NCI-H345 (cell line): ENCODE measurements around the gene FOXF2.

Source experiments
- DNase-seq: peaks from one replicate; lab custom pipeline; 2025; lab: John Stamatoyannopoulos, UW

The FOXF2 gene

DNA sequence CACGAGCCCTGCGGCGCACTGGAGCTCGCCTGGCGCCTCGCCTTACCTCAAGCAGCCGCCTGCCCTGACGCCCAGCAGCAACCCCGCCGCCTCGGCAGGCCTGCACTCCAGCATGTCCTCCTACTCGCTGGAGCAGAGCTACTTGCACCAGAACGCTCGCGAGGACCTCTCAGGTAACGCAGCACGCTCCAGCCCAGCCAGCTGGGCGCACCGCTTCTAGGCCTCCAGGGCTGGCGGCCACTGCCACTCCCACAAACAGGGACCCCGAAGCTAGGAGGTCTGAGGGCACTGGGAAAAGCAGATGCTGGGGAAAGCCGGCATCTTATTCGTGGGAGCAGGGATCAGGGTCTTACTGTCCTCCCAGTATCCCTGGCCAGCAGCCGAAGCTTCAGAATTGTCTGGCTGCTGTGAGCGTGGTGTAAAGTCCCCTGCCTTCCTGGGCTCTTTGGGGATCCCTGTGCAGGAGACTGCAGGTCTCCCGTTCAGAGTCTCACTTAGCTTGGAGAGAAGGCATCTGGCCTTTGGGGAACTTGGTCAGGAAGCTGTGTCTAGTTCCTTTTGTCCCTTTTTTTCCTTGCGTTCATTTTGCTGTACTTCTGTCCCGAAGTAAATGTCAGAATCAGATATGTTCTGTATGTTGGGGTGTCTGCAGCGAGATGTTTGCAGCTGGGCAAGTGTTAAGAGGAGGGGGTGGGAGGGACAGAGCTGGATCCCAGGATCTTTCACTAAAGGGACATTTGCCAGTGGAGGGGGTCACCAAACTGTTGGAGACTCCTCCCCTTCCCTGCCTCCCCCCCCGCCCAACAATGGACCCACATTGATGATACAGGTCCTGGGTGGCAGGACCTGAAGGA, 1.8 kb downstream of the FOXF2 start:
- no peak for DNase-seq

DNA sequence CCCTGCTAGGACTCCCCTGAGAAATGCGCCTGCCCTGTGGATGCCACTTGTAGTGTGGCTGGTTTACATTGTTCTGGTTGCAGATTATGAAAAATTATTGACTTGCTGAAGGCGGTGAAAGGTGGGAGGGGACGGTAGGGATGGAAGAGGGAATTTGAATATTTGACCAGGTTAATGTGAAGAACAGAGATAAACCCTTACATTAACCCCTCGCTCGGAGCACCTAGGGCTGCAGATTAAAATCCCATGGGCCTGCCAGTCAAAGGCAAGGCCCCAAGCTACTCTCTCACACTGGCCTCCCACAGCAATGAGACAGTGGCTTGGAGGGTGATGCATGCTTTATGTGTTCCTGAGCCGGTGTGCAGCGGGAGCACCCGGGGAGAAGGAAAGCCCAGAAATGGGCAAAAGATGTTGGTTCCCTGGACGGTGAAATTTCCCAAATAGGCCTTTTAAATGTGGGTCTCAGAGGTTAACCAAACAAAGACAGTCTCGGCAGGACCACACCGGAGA, 2.5 kb downstream of the FOXF2 start:
- DNase-seq = no peak

GRCh38 chr6:1392813-1393640, 3.7 kb downstream of the FOXF2 start:
- no peak for DNase-seq

GRCh38 chr6:1393641-1394283, 4.4 kb downstream of the FOXF2 start:
- DNase-seq = no peak

DNA sequence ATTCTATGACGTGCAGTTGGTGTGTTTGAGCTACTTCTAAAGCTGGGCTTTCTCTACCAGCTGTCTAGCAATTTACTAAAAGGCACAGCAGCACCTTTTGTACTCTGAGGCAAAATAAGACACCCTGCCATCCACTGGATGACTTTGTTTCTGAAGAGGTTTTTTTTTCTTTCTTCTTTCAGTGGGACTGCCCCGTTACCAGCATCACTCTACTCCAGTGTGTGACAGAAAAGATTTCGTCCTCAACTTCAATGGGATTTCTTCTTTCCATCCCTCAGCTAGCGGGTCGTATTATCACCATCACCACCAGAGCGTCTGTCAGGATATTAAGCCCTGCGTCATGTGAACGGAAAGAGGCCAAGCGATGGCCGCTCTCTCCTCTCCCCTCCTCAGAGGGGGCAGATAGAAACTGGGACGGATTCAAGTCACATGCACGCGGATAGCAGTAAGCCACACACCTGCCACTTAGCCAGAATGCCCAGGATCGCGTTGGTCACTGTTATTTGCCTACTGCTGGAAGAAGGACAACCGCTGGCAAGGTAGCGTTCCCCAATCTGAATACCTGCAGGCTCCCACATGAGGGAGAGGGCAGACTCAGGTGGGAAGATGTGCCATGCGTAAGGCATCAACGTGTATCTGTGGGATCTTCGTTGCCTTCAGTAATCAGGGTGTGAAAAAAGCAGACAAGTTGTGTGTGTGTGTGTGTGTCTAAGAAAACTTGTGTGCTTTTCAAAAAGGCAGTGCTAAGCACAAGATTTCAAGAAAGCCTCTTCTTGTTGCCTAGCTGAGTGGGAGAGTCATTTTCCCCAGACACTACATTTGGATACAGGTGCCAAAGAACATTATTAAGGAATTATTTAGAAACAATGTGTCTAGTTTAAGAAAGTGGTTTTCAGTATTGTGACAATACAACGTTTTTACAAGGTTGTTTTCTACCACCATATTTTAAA, 5.4 kb downstream of the FOXF2 start:
- no peak for DNase-seq

GRCh38 chr6:1395506-1395905, 6.1 kb downstream of the FOXF2 start:
- DNase-seq = no peak

- DNase-seq = no peak
Observed at GRCh38 chr6:1395941-1396908, 6.8 kb downstream of the FOXF2 start.

DNA sequence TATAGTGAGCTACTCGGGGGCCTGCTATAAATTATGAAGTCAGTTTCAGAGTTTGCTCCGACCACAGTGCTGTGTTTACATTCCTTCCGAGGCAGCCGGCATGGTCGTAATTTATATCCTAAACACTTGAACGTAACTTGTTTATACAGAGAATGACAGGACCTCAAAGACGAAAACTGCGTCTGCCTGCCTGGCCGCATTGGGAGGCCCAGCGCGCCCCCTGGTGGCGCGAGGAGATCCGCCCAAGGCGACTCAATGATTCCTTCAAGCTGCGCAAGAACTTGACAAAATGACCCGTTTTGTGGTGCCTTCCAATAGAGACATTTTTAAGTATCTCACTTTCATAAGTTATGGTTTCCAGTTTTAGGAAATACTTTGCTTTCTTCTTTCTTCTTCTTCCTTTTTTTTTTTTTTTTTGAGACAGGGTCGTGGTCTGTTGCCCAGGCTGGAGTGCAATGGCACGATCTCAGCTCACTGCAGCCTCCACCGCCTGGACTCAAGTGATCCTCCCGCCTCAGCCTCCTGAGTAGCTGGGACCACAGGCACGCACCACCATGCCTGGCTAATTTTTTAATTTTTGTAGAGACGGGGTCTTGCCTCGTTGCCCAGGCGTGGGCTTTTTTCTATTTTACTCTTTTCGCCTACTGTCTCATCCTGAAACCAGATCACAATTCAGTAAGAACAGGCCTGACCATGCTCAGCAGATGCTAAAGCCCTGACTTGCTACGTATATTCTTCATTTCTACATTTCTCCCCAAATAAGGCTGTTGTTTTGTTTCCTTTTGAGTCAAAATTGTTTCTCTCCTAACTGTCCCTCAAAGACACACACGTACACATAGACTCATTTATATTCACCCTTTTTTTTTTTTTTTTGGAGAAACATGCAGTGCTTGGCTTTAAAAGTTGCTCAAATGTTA, 7.8 kb downstream of the FOXF2 start:
- DNase-seq = peak; percentile 9

DNA sequence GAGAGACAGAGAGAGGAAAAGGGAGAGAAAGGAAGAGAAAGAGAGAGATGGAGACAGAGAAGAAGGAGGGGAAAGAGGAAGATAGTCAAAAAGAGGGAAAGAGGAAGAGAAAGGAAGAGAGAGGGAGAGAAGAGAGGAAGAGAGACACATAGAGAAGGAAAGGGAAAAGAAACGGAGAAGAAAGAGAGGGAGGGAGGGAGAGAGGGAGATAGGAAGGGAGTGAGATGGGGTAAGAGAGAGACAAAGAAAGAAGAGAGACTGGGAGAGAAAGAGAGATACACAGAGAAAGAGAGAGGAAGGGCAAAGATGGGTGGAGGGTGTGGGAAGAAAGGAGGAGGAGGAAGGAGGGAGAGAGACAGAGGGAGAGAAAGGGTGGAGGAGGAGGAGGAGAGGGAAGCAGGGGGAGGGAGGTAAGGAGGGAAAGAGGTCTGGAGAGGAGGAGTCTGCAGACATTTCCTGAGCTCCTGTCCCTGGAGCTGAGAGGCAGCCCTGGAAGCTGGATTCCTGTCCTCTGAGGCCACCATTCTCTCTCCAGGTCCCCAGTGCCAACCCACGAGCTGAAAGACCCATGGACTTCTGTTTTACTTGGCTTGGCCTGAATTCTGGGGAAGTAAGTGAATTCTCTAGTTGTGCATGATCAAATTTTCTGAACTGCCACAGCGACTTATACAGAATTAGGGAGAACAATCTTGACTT, 9.9 kb downstream of the FOXF2 start:
- no peak for DNase-seq

DNA sequence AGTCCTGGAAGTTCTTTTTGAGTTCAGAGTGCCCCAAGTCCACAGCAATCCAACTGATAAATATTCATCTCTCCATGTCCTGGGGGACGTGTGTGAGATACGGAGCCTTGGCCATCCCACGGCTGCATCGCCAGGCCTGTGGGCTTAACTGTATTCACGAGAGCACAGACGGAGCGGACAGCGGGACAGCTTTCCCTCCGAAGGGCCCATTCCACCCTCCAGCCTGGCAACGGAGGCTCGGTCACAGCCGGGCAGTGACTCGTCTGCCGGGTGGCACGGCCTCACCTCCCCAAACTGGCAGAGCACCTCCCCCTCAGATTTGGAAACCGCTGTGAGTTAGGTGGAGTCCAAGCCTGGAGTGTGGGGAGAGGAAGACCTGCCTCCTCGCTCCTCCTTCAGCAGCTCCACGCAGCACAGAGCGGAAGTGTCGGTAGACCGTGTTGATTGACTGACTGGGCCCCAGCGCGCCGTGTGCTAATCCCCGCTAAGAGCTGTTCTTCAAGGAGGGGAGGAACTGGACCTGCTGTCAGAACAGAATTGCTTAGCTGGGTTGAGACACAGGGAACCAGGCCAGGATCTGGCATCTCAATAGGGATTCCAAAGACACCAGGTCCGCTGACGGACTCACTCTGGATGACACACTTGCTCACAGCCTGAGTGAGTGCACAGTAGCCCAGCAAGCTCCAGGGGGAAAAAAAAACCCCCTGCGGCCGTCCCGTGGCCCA, 10.9 kb downstream of the FOXF2 start:
- no peak for DNase-seq

DNA sequence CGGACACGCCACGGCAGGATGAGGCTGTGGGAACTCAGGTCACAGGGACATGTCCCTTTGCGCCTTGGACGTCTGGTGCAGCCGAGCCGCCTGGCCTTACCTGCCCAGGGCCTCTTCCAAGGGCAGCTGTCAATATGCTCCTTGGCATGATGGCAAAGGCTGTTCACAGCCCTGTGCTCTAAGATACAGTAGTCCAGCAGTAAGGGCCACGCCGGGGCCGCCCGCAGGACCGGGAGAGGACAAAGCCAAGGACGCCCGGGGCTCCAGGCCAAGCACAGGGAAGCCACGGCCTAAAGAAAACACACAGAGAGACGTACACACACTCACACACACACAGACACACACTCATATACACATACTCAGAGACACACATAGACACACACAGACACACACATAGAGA, 13.0 kb downstream of the FOXF2 start:
- no peak for DNase-seq

- DNase-seq = no peak
Observed at GRCh38 chr6:1402868-1403267, 13.5 kb downstream of the FOXF2 start.

- DNase-seq = no peak
Observed at GRCh38 chr6:1403851-1404712, 14.7 kb downstream of the FOXF2 start.

GRCh38 chr6:1404713-1405098, 15.3 kb downstream of the FOXF2 start:
- DNase-seq = no peak

- no peak for DNase-seq
Observed at GRCh38 chr6:1405221-1405620, 15.8 kb downstream of the FOXF2 start.

GRCh38 chr6:1406306-1407072, 17.1 kb downstream of the FOXF2 start:
- DNase-seq = no peak
